Measurements from ENCODE around the gene LEF1. TPM values are rescaled to one million over a fixed set of nuclear protein-coding genes. Genes with fewer than 3 reads are reported as not detected.

LEF1 gene
- total RNA-seq, 1 experiment from 2014 or later = 2.8 TPM

DNA sequence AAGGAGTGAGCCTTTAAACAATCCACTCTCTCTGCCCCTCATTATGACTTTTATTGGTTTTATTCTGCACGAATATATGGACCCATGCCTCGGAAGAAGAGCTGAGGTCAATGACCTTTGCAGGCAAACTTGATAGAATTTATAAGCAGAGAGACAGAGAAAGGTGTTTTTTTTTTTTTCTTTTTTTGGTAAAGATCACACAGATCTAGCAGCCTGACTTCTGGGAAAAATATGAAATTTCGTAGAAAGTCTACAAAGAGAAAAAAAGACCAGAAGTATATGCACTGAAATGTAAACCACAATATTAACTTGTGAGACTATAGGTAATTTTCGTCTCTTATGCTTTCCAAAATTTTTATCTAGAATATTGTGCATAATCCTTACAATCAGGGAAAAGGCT lies 61.6 kb downstream of the LEF1 start:
- no peaks in the 10 kb centered on the region for H3K27me3 ChIP-seq (ENCODE audit: insufficient read depth, low read depth)
- BruUV-seq (replicated peaks) = no TSS peak
- H3K79me2 ChIP-seq (ENCODE audit: low read depth) = no peaks in the 10 kb centered on the region
- H4K20me1 ChIP-seq (ENCODE audit: insufficient read depth) = no peaks in the 10 kb centered on the region
- ChIA-PET POLR2A (ENCODE audit: unreplicated experiment) (no interaction called here), CTCF (no interaction called here)
- no peak overlapping the region for H3K4me2 ChIP-seq
- no peaks in the 10 kb centered on the region for H3K9me3 ChIP-seq (ENCODE audit: insufficient read depth, low read depth)
- H3K4me3 ChIP-seq = no peak overlapping the region
- H3F3A ChIP-seq (ENCODE audit: insufficient read depth, low read depth) = no peaks in the 10 kb centered on the region
- no peaks in the 10 kb centered on the region for H3K9me2 ChIP-seq (ENCODE audit: insufficient read depth)
- DNase-seq = no peak
- H3K36me3 ChIP-seq (ENCODE audit: low read depth) = no peaks in the 10 kb centered on the region
- H3K4me1 ChIP-seq (replicated peaks; ENCODE audit: insufficient read depth) = no peaks in the 10 kb centered on the region
- no peak overlapping the region for H3K27ac ChIP-seq
- no peak overlapping the region for H2AFZ ChIP-seq
- no peak for TF ChIP-seq EZH2 (IDR thresholded peaks at IDR 0.05; ENCODE audit: low read depth)
- TF ChIP-seq, protein P1, sequence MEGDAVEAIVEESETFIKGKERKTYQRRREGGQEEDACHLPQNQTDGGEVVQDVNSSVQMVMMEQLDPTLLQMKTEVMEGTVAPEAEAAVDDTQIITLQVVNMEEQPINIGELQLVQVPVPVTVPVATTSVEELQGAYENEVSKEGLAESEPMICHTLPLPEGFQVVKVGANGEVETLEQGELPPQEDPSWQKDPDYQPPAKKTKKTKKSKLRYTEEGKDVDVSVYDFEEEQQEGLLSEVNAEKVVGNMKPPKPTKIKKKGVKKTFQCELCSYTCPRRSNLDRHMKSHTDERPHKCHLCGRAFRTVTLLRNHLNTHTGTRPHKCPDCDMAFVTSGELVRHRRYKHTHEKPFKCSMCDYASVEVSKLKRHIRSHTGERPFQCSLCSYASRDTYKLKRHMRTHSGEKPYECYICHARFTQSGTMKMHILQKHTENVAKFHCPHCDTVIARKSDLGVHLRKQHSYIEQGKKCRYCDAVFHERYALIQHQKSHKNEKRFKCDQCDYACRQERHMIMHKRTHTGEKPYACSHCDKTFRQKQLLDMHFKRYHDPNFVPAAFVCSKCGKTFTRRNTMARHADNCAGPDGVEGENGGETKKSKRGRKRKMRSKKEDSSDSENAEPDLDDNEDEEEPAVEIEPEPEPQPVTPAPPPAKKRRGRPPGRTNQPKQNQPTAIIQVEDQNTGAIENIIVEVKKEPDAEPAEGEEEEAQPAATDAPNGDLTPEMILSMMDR (conservative IDR thresholded peaks at IDR 0.05) = no peak
- intact Hi-C loops (cut with micrococcal nuclease; ENCODE audit: unreplicated experiment) = no loop called here

DNA sequence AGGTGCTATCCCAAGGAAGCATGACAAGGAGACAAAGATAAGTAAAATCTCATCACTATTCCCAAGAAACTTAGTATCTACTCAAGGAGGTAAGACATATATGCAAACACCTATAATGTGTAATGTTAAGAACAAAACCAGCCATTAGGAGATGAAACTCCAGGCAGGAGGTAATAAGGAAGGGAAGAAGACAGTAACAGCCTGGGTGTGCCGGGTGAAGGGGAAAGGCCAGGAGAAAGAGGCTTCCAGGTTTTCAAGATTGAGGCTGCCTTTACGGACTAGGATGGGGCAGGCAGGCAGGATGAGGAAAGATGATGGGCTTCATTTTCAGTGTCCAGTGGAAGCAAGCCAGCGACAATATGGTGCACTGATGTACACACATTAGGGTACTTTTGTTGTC lies 62.5 kb downstream of the LEF1 start:
- Histone ChIP-seq H3K4me3 (no peak overlapping the region), H3K79me2 (ENCODE audit: low read depth) (no peaks in the 10 kb centered on the region), H3K36me3 (ENCODE audit: low read depth) (no peaks in the 10 kb centered on the region), H3K4me1 (replicated peaks; ENCODE audit: insufficient read depth) (no peaks in the 10 kb centered on the region), H3K4me2 (no peak overlapping the region), H2AFZ (no peak overlapping the region), H3K27ac (no peak overlapping the region), H3F3A (ENCODE audit: insufficient read depth, low read depth) (no peaks in the 10 kb centered on the region), H3K9me3 (ENCODE audit: insufficient read depth, low read depth) (no peaks in the 10 kb centered on the region), H3K9me2 (ENCODE audit: insufficient read depth) (no peaks in the 10 kb centered on the region), H4K20me1 (ENCODE audit: insufficient read depth) (no peaks in the 10 kb centered on the region), H3K27me3 (ENCODE audit: insufficient read depth, low read depth) (no peaks in the 10 kb centered on the region)
- DNase-seq = no peak
- CTCF ChIA-PET = no interaction called here
- intact Hi-C loops (cut with micrococcal nuclease; ENCODE audit: unreplicated experiment) = no loop called here
- POLR2A ChIA-PET (ENCODE audit: unreplicated experiment) = no interaction called here
- no TSS peak for BruUV-seq (replicated peaks)
- TF ChIP-seq EZH2 (IDR thresholded peaks at IDR 0.05; ENCODE audit: low read depth) = no peak
- TF ChIP-seq, protein P1 (conservative IDR thresholded peaks at IDR 0.05) = no peak

DNA sequence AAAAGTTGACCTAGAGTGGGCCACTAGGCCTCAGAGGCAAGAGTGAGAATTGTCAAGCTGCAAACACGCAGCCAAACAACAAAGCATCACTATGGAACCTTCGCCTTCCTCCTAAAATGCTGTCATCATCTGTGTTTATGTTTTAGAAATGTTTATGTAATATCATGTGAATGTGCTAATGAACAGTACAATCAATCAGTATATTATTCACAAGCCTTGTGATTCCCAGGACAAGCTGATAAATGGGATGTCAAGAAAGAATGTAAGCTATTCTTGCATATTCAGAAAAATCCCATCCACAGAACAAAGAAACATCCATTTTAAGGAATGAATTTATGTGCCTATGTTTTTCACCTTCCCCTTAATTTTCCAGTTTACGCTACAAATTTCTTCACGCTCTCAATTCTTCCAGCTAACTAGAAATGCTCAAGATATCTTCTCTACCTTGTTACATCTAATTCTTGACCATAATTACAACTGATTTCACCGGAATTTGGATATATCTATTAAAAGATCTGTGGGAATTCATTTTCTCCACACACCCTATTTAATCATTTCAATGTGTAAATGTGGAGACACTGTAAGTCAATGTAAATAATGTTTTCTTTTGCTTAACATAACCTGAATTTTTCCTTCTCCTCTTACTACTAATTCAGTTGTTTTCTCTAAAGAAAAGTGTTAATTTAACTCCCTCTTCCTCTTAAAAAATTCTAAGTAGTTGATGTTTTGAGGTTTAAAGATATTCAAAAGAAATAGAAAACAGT lies 65.5 kb downstream of the LEF1 start:
- no peak overlapping the region for H3K4me2 ChIP-seq
- no peak overlapping the region for H3K27ac ChIP-seq
- POLR2A ChIA-PET (ENCODE audit: unreplicated experiment) = no interaction called here
- no peak overlapping the region for H2AFZ ChIP-seq
- H3K9me3 ChIP-seq (ENCODE audit: insufficient read depth, low read depth) = no peaks in the 10 kb centered on the region
- DNase-seq = no peak
- H3K36me3 ChIP-seq (ENCODE audit: low read depth) = no peaks in the 10 kb centered on the region
- no peaks in the 10 kb centered on the region for H3K79me2 ChIP-seq (ENCODE audit: low read depth)
- H3K9me2 ChIP-seq (ENCODE audit: insufficient read depth) = no peaks in the 10 kb centered on the region
- H3K4me1 ChIP-seq (replicated peaks; ENCODE audit: insufficient read depth) = no peaks in the 10 kb centered on the region
- CTCF ChIA-PET = no interaction called here
- H3K4me3 ChIP-seq = no peak overlapping the region
- intact Hi-C loops (cut with micrococcal nuclease; ENCODE audit: unreplicated experiment) = no loop called here
- H3F3A ChIP-seq (ENCODE audit: insufficient read depth, low read depth) = no peaks in the 10 kb centered on the region
- TF ChIP-seq, protein P1 (conservative IDR thresholded peaks at IDR 0.05) = no peak
- no peak for TF ChIP-seq EZH2 (IDR thresholded peaks at IDR 0.05; ENCODE audit: low read depth)
- no peaks in the 10 kb centered on the region for H3K27me3 ChIP-seq (ENCODE audit: insufficient read depth, low read depth)
- BruUV-seq (replicated peaks) = no TSS peak
- H4K20me1 ChIP-seq (ENCODE audit: insufficient read depth) = no peaks in the 10 kb centered on the region
